ENCODE data around the gene PDGFA.

DNA sequence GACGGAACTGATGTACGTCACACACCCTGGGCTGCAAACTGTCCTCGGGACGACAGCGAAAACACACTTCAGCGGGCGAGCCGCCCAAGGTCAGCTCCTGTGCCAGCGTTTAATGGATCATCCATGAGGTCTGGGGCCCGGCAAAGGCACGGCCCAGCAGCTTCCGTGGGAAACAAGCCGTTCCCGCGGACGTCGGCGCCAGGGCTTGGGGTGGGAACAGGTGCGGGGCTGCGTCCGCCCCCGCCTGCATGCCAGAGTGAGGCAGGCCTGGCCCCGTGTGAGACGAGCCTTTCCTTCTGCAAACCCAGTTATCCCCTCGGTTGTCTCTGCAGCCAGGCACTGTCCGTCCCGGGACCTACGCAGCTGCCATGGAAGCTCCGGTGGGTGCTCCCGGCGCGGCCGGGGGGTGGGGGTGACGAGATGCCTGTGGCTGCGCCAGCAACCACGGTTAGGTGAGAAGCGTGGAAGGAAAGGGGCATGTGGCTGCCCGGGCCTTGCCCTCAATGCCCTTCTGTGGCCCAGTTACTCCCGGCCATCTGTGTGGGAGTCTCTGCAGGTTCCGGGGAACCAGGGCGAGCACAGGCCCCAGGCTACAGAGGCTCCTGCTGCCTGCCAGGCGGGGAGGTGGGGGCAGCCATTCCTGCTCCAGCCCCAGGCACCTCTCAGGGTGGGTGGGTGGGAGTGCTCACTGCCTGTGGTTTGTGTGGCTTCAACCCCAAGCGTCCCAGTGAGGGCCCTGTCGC is 42.2 kb upstream of the PDGFA start:
- TF ChIP-seq POLR2AphosphoS5 (IDR thresholded peaks at IDR 0.05; ENCODE audit: borderline replicate concordance, low read depth, low read length) (no peak), EZH2 (IDR thresholded peaks at IDR 0.05) (no peak)

Measured in SK-N-MC (cell line).